IMR-90 (cell line): ENCODE measurements around the gene CACNA2D1. TPM values are rescaled to one million over a fixed set of nuclear protein-coding genes. Genes with fewer than 3 reads are reported as not detected.
A peak's percentile ranks its signal among the peaks of the same experiment; 100 is the strongest.

Experiments
- ATAC-seq: fragments of 200-7000 bp; cut with Tn5 transposase; 2 replicates; pipeline ENCODE4 v1.9.1; 2020; ENCODE audit warnings: low read depth, mild to moderate bottlenecking, moderate library complexity
- BruUV-seq: library from RNA; stranded (reverse); fragments of 400-500 nt; replicated peaks from 2 replicates; lab custom pipeline; 2021; lab: Mats Ljungman, UMichigan
- CTCF ChIA-PET: fragments of 300-600 bp; formaldehyde crosslinking; extraction: SDS; loops from one replicate; lab custom pipeline; 2021; ENCODE audit warnings: antibody characterized with exemption; lab: Yijun Ruan, JAX
- POLR2A ChIA-PET: fragments of 300-600 bp; sonication (Branson Sonifier 250); formaldehyde crosslinking; loops from one replicate; lab custom pipeline; 2022; ENCODE audit warnings: antibody characterized with exemption; ENCODE audit not compliant: unreplicated experiment; lab: Charles Lee
- DNase-seq: peaks from one replicate; pipeline ENCODE4 v3.0.0; 2013
- H2AFZ ChIP-seq: replicated peaks from 2 replicates; pipeline ENCODE3; 2013; ENCODE audit warnings: low read length, mild to moderate bottlenecking; ENCODE audit not compliant: poor library complexity
- H2AK5ac ChIP-seq: 2 replicates; pipeline ENCODE4 v1.6.1; 2013; ENCODE audit warnings: low read depth, low read length, inconsistent platforms
- H2AK9ac ChIP-seq: replicated peaks from 2 replicates; pipeline ENCODE3; 2013; ENCODE audit warnings: mild to moderate bottlenecking, low read depth, low read length, moderate library complexity; ENCODE audit not compliant: poor library complexity
- H2BK120ac ChIP-seq: 2 replicates; pipeline ENCODE4 v1.6.1; 2013; ENCODE audit warnings: low read depth, low read length, inconsistent platforms
- H2BK15ac ChIP-seq: 3 replicates; pipeline ENCODE4 v1.6.1; 2013; ENCODE audit warnings: low read depth, low read length, inconsistent platforms
- H2BK20ac ChIP-seq: 2 replicates; pipeline ENCODE4 v1.6.1; 2013; ENCODE audit warnings: low read depth, mild to moderate bottlenecking, inconsistent platforms, low read length, moderate library complexity
- H2BK5ac ChIP-seq: 2 replicates; pipeline ENCODE4 v1.6.1; 2013; ENCODE audit warnings: mild to moderate bottlenecking, low read depth, low read length, inconsistent platforms; ENCODE audit not compliant: poor library complexity, severe bottlenecking
- H3K14ac ChIP-seq: replicated peaks from 2 replicates; pipeline ENCODE4 v1.6.1; 2013; ENCODE audit warnings: low read depth, low read length, inconsistent platforms
- H3K18ac ChIP-seq: 2 replicates; pipeline ENCODE4 v1.6.1; 2013; ENCODE audit warnings: low read depth, low read length, control low read depth
- H3K23ac ChIP-seq: 2 replicates; pipeline ENCODE4 v1.6.1; 2013; ENCODE audit warnings: low read depth, low read length, inconsistent platforms
- H3K27ac ChIP-seq: 2 replicates; pipeline ENCODE4 v1.5.1; 2013; ENCODE audit warnings: mild to moderate bottlenecking, control low read depth, low read length; ENCODE audit not compliant: insufficient read depth
- H3K27me3 ChIP-seq: 2 replicates; pipeline ENCODE4 v1.6.1; 2013; ENCODE audit warnings: low read length; ENCODE audit not compliant: control insufficient read depth, insufficient read depth
- H3K36me3 ChIP-seq: 2 replicates; pipeline ENCODE4 v1.6.1; 2013; ENCODE audit warnings: low read length, mixed read lengths; ENCODE audit not compliant: control insufficient read depth, insufficient read depth
- H3K4ac ChIP-seq: 2 replicates; pipeline ENCODE4 v1.6.1; 2013; ENCODE audit warnings: low read depth, low read length, inconsistent platforms
- H3K4me1 ChIP-seq: 2 replicates; pipeline ENCODE4 v1.6.1; 2013; ENCODE audit warnings: low read length, mixed read lengths; ENCODE audit not compliant: control insufficient read depth, insufficient read depth
- H3K4me2 ChIP-seq: 2 replicates; pipeline ENCODE4 v1.6.1; 2013; ENCODE audit warnings: low read depth, mild to moderate bottlenecking, control low read depth, low read length, moderate library complexity
- H3K4me3 ChIP-seq: 2 replicates; pipeline ENCODE4 v1.5.1; 2013; ENCODE audit warnings: low read depth, mild to moderate bottlenecking, control low read depth, low read length, moderate library complexity; ENCODE audit not compliant: insufficient read depth
- H3K56ac ChIP-seq: 2 replicates; pipeline ENCODE4 v1.6.1; 2013; ENCODE audit warnings: low read length, inconsistent platforms; ENCODE audit not compliant: insufficient read depth; ENCODE audit errors: extremely low read depth
- H3K79me1 ChIP-seq, 2 experiments: 2 replicates each; pipeline ENCODE4 v1.6.1; 2013; ENCODE audit warnings: low read length in 2 of 2, inconsistent platforms in 1 of 2, low read depth in 1 of 2
- H3K9ac ChIP-seq: 2 replicates; pipeline ENCODE4 v1.6.1; 2013; ENCODE audit warnings: low read depth, low read length, control low read depth
- H3K9me1 ChIP-seq: 2 replicates; pipeline ENCODE4 v1.6.1; 2013; ENCODE audit warnings: low read length, inconsistent platforms; ENCODE audit not compliant: insufficient read depth
- H3K9me3 ChIP-seq: 2 replicates; pipeline ENCODE4 v1.6.1; 2013; ENCODE audit warnings: low read length; ENCODE audit not compliant: control insufficient read depth, insufficient read depth
- H4K20me1 ChIP-seq: 2 replicates; pipeline ENCODE4 v1.6.1; 2013; ENCODE audit warnings: low read length, inconsistent platforms; ENCODE audit not compliant: insufficient read depth
- H4K5ac ChIP-seq: 2 replicates; pipeline ENCODE4 v1.6.1; 2013; ENCODE audit warnings: mild to moderate bottlenecking, low read depth, low read length, control low read depth
- H4K8ac ChIP-seq, 2 experiments: 2 replicates each; pipeline ENCODE4 v1.6.1; 2013; ENCODE audit warnings: low read depth in 2 of 2, low read length in 2 of 2, control low read depth in 1 of 2, inconsistent platforms in 1 of 2
- H4K91ac ChIP-seq: 2 replicates; pipeline ENCODE4 v1.6.1; 2013; ENCODE audit warnings: low read depth, low read length, inconsistent platforms; ENCODE audit not compliant: insufficient read depth
- BHLHE40 ChIP-seq: fragments of 150-350 bp; IDR thresholded peaks from 2 replicates; pipeline ENCODE4 v1.6.1; 2016; ENCODE audit warnings: mild to moderate bottlenecking, low read depth, low read length
- CEBPB ChIP-seq: IDR thresholded peaks from 2 replicates; pipeline ENCODE4 v1.6.1; 2012; ENCODE audit warnings: low read depth, low read length, improper control_type of control experiment
- FOS ChIP-seq: fragments of 150-350 bp; IDR thresholded peaks from 2 replicates; pipeline ENCODE4 v1.6.1; 2016; ENCODE audit warnings: low read depth, low read length
- MAZ ChIP-seq: IDR thresholded peaks from 2 replicates; pipeline ENCODE4 v1.6.1; 2012; ENCODE audit warnings: low read depth, mild to moderate bottlenecking, low read length, improper control_type of control experiment, moderate library complexity, borderline replicate concordance
- NFE2L2 ChIP-seq: fragments of 150-350 bp; IDR thresholded peaks from 2 replicates; pipeline ENCODE4 v1.6.1; 2016; ENCODE audit warnings: low read depth, mild to moderate bottlenecking, low read length
- RAD21 ChIP-seq: IDR thresholded peaks from 2 replicates; pipeline ENCODE4 v1.6.1; 2012; ENCODE audit warnings: low read length, improper control_type of control experiment
- RCOR1 ChIP-seq: IDR thresholded peaks from 2 replicates; pipeline ENCODE4 v1.6.1; 2012; ENCODE audit warnings: mild to moderate bottlenecking, low read length, improper control_type of control experiment; ENCODE audit not compliant: insufficient replicate concordance
- RFX5 ChIP-seq: IDR thresholded peaks from 2 replicates; pipeline ENCODE4 v1.8.0; 2012; ENCODE audit warnings: low read depth, mild to moderate bottlenecking, low read length, moderate library complexity
- WGBS, 2 experiments: methylation state at CpG; one replicate each; pipeline versions ENCODE4 v1.1.5 to v1.1.7; 2013; ENCODE audit warnings: missing lambda C conversion rate in 2 of 2; ENCODE audit not compliant: insufficient read length in 1 of 2; ENCODE audit errors: extremely low coverage in 2 of 2; 5-methylcytosine and 5-hydroxymethylcytosine counted together
- dilution Hi-C: fragments of 300-500 bp; cut with HindIII; formaldehyde crosslinking; loops from one replicate; pipeline ENCODE4 v1.14.3; 2018; ENCODE audit warnings: low sequenced_read_pairs; ENCODE audit not compliant: unreplicated experiment
- in situ Hi-C: fragments of 300-500 bp; cut with MboI; formaldehyde crosslinking; loops from 3 replicates; pipeline ENCODE4 v1.14.3; 2019; ENCODE audit warnings: low sequenced_read_pairs, inconsistent platforms, mixed read lengths
- intact Hi-C: fragments of 100-400 bp; cut with micrococcal nuclease; formaldehyde crosslinking; loops from 2 replicates; pipeline ENCODE4 v1.10.0; 2022
- polyA plus RNA-seq, 3 experiments: library from polyadenylated mRNA; depleted of rRNA; stranded (reverse); fragments of >200 nt; gene quantifications; 2 replicates each; pipeline ENCODE4 v1.2.3, GENCODE V29; 2012; ENCODE audit warnings: low replicate concordance in 1 of 3
- total RNA-seq: library from RNA; depleted of rRNA; stranded (reverse); fragments of >200 nt; gene quantifications from 2 replicates; pipeline ENCODE4 v1.2.3, GENCODE V29; 2012
- TF ChIP-seq, protein P1 (sequence below): fragments of 150-350 bp; IDR thresholded peaks from 2 replicates; pipeline ENCODE4 v1.6.1; 2016; ENCODE audit warnings: low read depth, mild to moderate bottlenecking, low read length, moderate library complexity, borderline replicate concordance

CACNA2D1 gene
- total and polyA plus RNA-seq, 2 of the 4 experiments (the other 2 are of a cell fraction): 5.8 to 21.9 TPM

DNA sequence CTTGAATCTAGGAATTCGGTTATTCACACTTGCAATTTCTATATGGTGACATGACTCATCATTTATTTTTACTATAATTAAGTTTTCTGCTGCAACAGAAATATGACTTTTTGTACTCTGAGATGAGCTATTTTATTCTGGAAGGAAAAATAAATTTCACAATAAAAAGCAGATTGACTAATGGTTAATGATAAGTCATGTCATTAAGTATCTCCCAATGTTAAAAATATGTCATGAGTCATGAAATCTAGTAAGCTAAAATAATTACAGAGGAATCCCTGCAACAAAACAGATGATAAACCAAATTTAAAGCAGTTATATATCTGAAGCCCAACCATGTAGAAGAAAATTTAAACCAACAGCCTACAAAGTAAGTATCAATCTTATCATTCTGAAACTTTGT lies 149.2 kb downstream of the CACNA2D1 start:
- no peak overlapping the region for H2BK5ac ChIP-seq
- no peak overlapping the region for H3K56ac ChIP-seq
- dilution Hi-C loops: no loop called here
- ChIA-PET POLR2A (no interaction called here), CTCF (no interaction called here)
- H3K9ac ChIP-seq: no peak overlapping the region
- H2BK120ac ChIP-seq: no peak overlapping the region
- no peaks in the 10 kb centered on the region for H3K36me3 ChIP-seq
- no peak overlapping the region for H4K8ac ChIP-seq
- H3K18ac ChIP-seq: no peak overlapping the region
- peaks cover 2% of the 10 kb centered on the region; the same call in 1 of the 2 replicates for H3K9me3 ChIP-seq
- no peak overlapping the region for H3K4me2 ChIP-seq
- in situ Hi-C loops: no loop called here
- no CpG with 5 or more reads among the region's 1 CpG for WGBS, 2 experiments
- H3K14ac ChIP-seq: no peak overlapping the region
- TF ChIP-seq, protein P1, sequence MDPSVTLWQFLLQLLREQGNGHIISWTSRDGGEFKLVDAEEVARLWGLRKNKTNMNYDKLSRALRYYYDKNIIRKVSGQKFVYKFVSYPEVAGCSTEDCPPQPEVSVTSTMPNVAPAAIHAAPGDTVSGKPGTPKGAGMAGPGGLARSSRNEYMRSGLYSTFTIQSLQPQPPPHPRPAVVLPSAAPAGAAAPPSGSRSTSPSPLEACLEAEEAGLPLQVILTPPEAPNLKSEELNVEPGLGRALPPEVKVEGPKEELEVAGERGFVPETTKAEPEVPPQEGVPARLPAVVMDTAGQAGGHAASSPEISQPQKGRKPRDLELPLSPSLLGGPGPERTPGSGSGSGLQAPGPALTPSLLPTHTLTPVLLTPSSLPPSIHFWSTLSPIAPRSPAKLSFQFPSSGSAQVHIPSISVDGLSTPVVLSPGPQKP: no peak
- TF ChIP-seq BHLHE40: no peak
- peak; percentile 71 for TF ChIP-seq NFE2L2
- no peak for TF ChIP-seq RAD21
- TF ChIP-seq FOS: no peak
- 0 out of 2 replicates have a peak, but pooled peaks have one; percentile 18 for TF ChIP-seq CEBPB
- no peak for TF ChIP-seq RFX5
- no peak for TF ChIP-seq RCOR1
- TF ChIP-seq MAZ: no peak
- no peak overlapping the region for H2AK5ac ChIP-seq
- intact Hi-C loops: no loop called here
- H4K91ac ChIP-seq: no peak overlapping the region
- no peak overlapping the region for H2AK9ac ChIP-seq
- no peaks in the 10 kb centered on the region for H3K27me3 ChIP-seq
- no peak overlapping the region for H2BK20ac ChIP-seq
- H3K4ac ChIP-seq: no peak overlapping the region
- H3K4me1 ChIP-seq: peaks cover 2% of the 10 kb centered on the region; the same call in 1 of the 2 replicates
- no peak overlapping the region for H3K4me3 ChIP-seq
- no peaks in the 10 kb centered on the region for H4K20me1 ChIP-seq
- no peak overlapping the region for H3K27ac ChIP-seq
- H4K5ac ChIP-seq: no peak overlapping the region
- ATAC-seq (no peak; the same call in 1 of the 2 replicates), DNase-seq (peak; percentile 13)
- H3K23ac ChIP-seq: no peak overlapping the region
- H3K9me1 ChIP-seq: no peaks in the 10 kb centered on the region
- H2BK15ac ChIP-seq: no peak overlapping the region
- no peaks in the 10 kb centered on the region; a peak in 1 of 4 replicates for H3K79me1 ChIP-seq
- no TSS peak for BruUV-seq
- H2AFZ ChIP-seq: no peak overlapping the region
